ENCODE data around the gene TRIM17. TPM values are rescaled to one million over a fixed set of nuclear protein-coding genes. Genes with fewer than 3 reads are reported as not detected.

The TRIM17 gene
- polyA plus RNA-seq, 3 donors: not detected

- intact Hi-C loops (cut with micrococcal nuclease): loop anchor here in 1 of 2 donors (10.0 kb wide), 1 partner anchor 344 kb away; no protein-coding TSS in a partner anchor
- H3K27me3 ChIP-seq (ENCODE audit: control insufficient read depth in 2 of 2, insufficient read depth in 2 of 2, low read length in 2 of 2): no peaks in the 10 kb centered on the region
- no peak for DNase-seq
- H3K4me3 ChIP-seq (replicated peaks in 1 of 3; ENCODE audit: low read depth in 2 of 3, low read length in 3 of 3): no peak overlapping the region
- no peaks in the 10 kb centered on the region for H4K20me1 ChIP-seq (ENCODE audit: insufficient read depth, low read length)
- 94% methylated on average over 14 of the region's 15 CpGs for WGBS (ENCODE audit: insufficient coverage)
- Mint-ChIP-seq H3K36me3 (no peaks in the 10 kb centered on the region), H3K4me3 (no peak overlapping the region), H3K4me1 (no peaks in the 10 kb centered on the region), H3K9me3 (no peaks in the 10 kb centered on the region), H3K27ac (no peak overlapping the region), H3K27me3 (ENCODE audit: low read depth in 3 of 3) (peaks cover 3% of the 10 kb centered on the region in 3 donors)
- H3K36me3 ChIP-seq (replicated peaks in 1 of 2; ENCODE audit: control insufficient read depth in 1 of 2, insufficient read depth in 2 of 2, low read length in 2 of 2): no peaks in the 10 kb centered on the region
- H2AFZ ChIP-seq (ENCODE audit: insufficient read depth, low read depth, low read length, poor library complexity, severe bottlenecking): no peak overlapping the region
- no peaks in the 10 kb centered on the region for H3K79me2 ChIP-seq (ENCODE audit: insufficient read depth, low read length)
- no peak overlapping the region for H3K4me2 ChIP-seq (replicated peaks; ENCODE audit: extremely low read depth, low read length, poor library complexity, severe bottlenecking)
- no peak overlapping the region for H3K27ac ChIP-seq (ENCODE audit: low read depth in 1 of 2, low read length in 2 of 2)
- TF ChIP-seq, protein P1, sequence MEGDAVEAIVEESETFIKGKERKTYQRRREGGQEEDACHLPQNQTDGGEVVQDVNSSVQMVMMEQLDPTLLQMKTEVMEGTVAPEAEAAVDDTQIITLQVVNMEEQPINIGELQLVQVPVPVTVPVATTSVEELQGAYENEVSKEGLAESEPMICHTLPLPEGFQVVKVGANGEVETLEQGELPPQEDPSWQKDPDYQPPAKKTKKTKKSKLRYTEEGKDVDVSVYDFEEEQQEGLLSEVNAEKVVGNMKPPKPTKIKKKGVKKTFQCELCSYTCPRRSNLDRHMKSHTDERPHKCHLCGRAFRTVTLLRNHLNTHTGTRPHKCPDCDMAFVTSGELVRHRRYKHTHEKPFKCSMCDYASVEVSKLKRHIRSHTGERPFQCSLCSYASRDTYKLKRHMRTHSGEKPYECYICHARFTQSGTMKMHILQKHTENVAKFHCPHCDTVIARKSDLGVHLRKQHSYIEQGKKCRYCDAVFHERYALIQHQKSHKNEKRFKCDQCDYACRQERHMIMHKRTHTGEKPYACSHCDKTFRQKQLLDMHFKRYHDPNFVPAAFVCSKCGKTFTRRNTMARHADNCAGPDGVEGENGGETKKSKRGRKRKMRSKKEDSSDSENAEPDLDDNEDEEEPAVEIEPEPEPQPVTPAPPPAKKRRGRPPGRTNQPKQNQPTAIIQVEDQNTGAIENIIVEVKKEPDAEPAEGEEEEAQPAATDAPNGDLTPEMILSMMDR (IDR thresholded peaks at IDR 0.05): no peak
- no peaks in the 10 kb centered on the region for H3K4me1 ChIP-seq (ENCODE audit: control insufficient read depth in 1 of 2, insufficient read depth in 2 of 2, low read length in 2 of 2)
- H3K9ac ChIP-seq (ENCODE audit: insufficient read depth, low read length, poor library complexity, severe bottlenecking): no peak overlapping the region
- H3K9me3 ChIP-seq (replicated peaks in 1 of 2; ENCODE audit: control insufficient read depth in 1 of 2, insufficient read depth in 1 of 2, low read length in 2 of 2): no peaks in the 10 kb centered on the region
Observed at GRCh38 chr1:228368801-228369607, 47.7 kb downstream of the TRIM17 start.

GRCh38 chr1:228367798-228368791, 48.6 kb downstream of the TRIM17 start:
- WGBS (ENCODE audit: insufficient coverage): 86% methylated on average over 24 of the region's 25 CpGs
- no peaks in the 10 kb centered on the region for H3K36me3 Mint-ChIP-seq
- no peaks in the 10 kb centered on the region for H3K9me3 ChIP-seq (replicated peaks in 1 of 2; ENCODE audit: control insufficient read depth in 1 of 2, insufficient read depth in 1 of 2, low read length in 2 of 2)
- H3K9me3 Mint-ChIP-seq: no peaks in the 10 kb centered on the region
- intact Hi-C loops (cut with micrococcal nuclease): loop anchor here in 1 of 2 donors (10.0 kb wide), 1 partner anchor 343 kb away; no protein-coding TSS in a partner anchor
- no peak for DNase-seq
- no peaks in the 10 kb centered on the region for H3K36me3 ChIP-seq (replicated peaks in 1 of 2; ENCODE audit: control insufficient read depth in 1 of 2, insufficient read depth in 2 of 2, low read length in 2 of 2)
- H3K4me2 ChIP-seq (replicated peaks; ENCODE audit: extremely low read depth, low read length, poor library complexity, severe bottlenecking): no peak overlapping the region
- no peak overlapping the region for H3K4me3 ChIP-seq (replicated peaks in 1 of 3; ENCODE audit: low read depth in 2 of 3, low read length in 3 of 3)
- peaks cover under 1 to 4% (median 3%) of the 10 kb centered on the region in 3 donors for H3K27me3 Mint-ChIP-seq (ENCODE audit: low read depth in 3 of 3)
- no peaks in the 10 kb centered on the region for H3K79me2 ChIP-seq (ENCODE audit: insufficient read depth, low read length)
- no peak overlapping the region for H3K27ac ChIP-seq (ENCODE audit: low read depth in 1 of 2, low read length in 2 of 2)
- H4K20me1 ChIP-seq (ENCODE audit: insufficient read depth, low read length): no peaks in the 10 kb centered on the region
- no peak overlapping the region for H2AFZ ChIP-seq (ENCODE audit: insufficient read depth, low read depth, low read length, poor library complexity, severe bottlenecking)
- no peak overlapping the region for H3K27ac Mint-ChIP-seq
- H3K27me3 ChIP-seq (ENCODE audit: control insufficient read depth in 2 of 2, insufficient read depth in 2 of 2, low read length in 2 of 2): no peaks in the 10 kb centered on the region
- TF ChIP-seq, protein P1 (IDR thresholded peaks at IDR 0.05): no peak
- H3K4me1 ChIP-seq (ENCODE audit: control insufficient read depth in 1 of 2, insufficient read depth in 2 of 2, low read length in 2 of 2): no peaks in the 10 kb centered on the region
- no peak overlapping the region for H3K9ac ChIP-seq (ENCODE audit: insufficient read depth, low read length, poor library complexity, severe bottlenecking)
- no peaks in the 10 kb centered on the region for H3K4me1 Mint-ChIP-seq
- no peak overlapping the region for H3K4me3 Mint-ChIP-seq
